RPMI7951 (cell line): ENCODE results near the gene POLR2I. TPM values are rescaled to one million over a fixed set of nuclear protein-coding genes. Genes with fewer than 3 reads are reported as not detected.
"Not testable (repeated sequence)": the region's sequence is repeated elsewhere in the genome, so short reads cannot be mapped to it uniquely, and the experiment has no call there.

Source experiments
- DNase-seq: peaks from one replicate; pipeline ENCODE4 v3.0.0-alpha.2; 2012; ENCODE audit warnings: low read depth
- total RNA-seq: library from RNA; depleted of rRNA; stranded (reverse); fragments of >200 nt; shearing (Covaris generic); gene quantifications from 2 replicates; pipeline ENCODE4 v1.2.3, GENCODE V29; 2014

The POLR2I gene
- total RNA-seq, 1 experiment from 2014 or later, result 167 TPM

GRCh38 chr19:36101550-36102327 is 12.9 kb downstream of the POLR2I start:
- DNase-seq, result no peak

GRCh38 chr19:36100476-36100875 is 14.2 kb downstream of the POLR2I start:
- no peak for DNase-seq

GRCh38 chr19:36099166-36099785 is 15.4 kb downstream of the POLR2I start:
- DNase-seq, result no peak

- DNase-seq, result no peak
Measured at GRCh38 chr19:36097036-36097435, 17.6 kb downstream of the POLR2I start.

- no peak for DNase-seq
Measured at GRCh38 chr19:36093687-36094086, 21.0 kb downstream of the POLR2I start.

GRCh38 chr19:36093146-36093662 is 21.5 kb downstream of the POLR2I start:
- no peak for DNase-seq

- DNase-seq, result no peak
Measured at GRCh38 chr19:36092566-36092965, 22.1 kb downstream of the POLR2I start.

- DNase-seq, result no peak
Measured at GRCh38 chr19:36090910-36091695, 23.6 kb downstream of the POLR2I start.

- no peak for DNase-seq
Measured at GRCh38 chr19:36089847-36090246, 24.8 kb downstream of the POLR2I start.

- DNase-seq, result no peak
Measured at GRCh38 chr19:36086326-36086725, 28.3 kb downstream of the POLR2I start.

GRCh38 chr19:36084231-36085009 is 30.3 kb downstream of the POLR2I start:
- no peak for DNase-seq

- DNase-seq, result no peak
Measured at GRCh38 chr19:36082916-36083315, 31.8 kb downstream of the POLR2I start.

- DNase-seq, result no peak
Measured at GRCh38 chr19:36081894-36082293, 32.8 kb downstream of the POLR2I start.

- no peak for DNase-seq
Measured at GRCh38 chr19:36081385-36081784, 33.3 kb downstream of the POLR2I start.

- no peak for DNase-seq
Measured at GRCh38 chr19:36079389-36079945, 35.2 kb downstream of the POLR2I start.

GRCh38 chr19:36073121-36073876 is 41.4 kb downstream of the POLR2I start:
- no peak for DNase-seq

GRCh38 chr19:36072081-36072480 is 42.6 kb downstream of the POLR2I start:
- DNase-seq, result no peak

GRCh38 chr19:36068810-36069499 is 45.7 kb downstream of the POLR2I start:
- DNase-seq, result not testable (repeated sequence)

GRCh38 chr19:36067681-36068080 is 47.0 kb downstream of the POLR2I start:
- no peak for DNase-seq

GRCh38 chr19:36064826-36065225 is 49.8 kb downstream of the POLR2I start:
- DNase-seq, result no peak
